ENCODE results near the gene GHDC.

Gene GHDC

DNA sequence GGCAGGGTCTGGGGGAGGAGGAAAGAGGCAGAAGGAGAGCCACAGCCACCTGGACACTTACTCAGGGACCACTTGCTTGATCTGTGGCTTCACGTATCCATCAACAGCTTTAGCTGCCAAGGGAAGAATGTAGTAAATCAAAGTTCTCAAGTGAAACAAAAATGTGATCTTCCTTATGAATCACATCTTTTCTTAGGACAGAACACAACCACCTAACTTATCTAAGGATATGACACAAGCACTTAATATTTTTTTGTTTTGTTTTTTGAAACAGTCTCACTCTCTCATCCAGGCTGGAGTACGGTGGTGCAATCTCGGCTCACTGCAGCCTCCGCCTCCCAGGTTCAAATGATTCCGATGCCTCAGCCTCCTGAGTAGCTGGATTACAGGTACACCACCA lies 8.4 kb upstream of the GHDC start:
- DNase-seq (ENCODE audit: low read depth) = no peak
- no peak overlapping the region for H3K4me3 ChIP-seq (ENCODE audit: low read depth, low read length)
- TF ChIP-seq, protein P1, sequence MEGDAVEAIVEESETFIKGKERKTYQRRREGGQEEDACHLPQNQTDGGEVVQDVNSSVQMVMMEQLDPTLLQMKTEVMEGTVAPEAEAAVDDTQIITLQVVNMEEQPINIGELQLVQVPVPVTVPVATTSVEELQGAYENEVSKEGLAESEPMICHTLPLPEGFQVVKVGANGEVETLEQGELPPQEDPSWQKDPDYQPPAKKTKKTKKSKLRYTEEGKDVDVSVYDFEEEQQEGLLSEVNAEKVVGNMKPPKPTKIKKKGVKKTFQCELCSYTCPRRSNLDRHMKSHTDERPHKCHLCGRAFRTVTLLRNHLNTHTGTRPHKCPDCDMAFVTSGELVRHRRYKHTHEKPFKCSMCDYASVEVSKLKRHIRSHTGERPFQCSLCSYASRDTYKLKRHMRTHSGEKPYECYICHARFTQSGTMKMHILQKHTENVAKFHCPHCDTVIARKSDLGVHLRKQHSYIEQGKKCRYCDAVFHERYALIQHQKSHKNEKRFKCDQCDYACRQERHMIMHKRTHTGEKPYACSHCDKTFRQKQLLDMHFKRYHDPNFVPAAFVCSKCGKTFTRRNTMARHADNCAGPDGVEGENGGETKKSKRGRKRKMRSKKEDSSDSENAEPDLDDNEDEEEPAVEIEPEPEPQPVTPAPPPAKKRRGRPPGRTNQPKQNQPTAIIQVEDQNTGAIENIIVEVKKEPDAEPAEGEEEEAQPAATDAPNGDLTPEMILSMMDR (IDR thresholded peaks at IDR 0.05; ENCODE audit: insufficient read depth, low read depth, low read length, missing control alignments) = no peak

DNA sequence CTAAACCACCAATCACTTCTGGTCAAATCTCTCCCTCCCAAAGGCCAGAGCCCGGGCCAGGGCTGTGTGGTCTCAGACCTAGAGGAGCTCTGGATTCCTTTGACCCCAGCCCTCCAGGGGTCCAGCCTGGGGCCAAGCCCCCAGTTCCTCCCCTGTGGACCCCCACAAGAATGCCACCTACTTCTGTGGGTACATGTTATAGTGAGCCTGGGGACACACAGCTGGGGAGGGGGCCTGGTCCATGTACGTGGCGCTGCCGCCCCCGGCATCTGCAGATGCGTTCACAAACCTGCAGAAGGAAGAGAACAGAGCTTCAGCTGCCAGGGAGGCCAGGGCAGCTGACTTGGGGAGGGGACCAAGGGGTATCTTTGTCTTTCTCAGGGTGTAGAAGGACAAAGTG lies 7.9 kb upstream of the GHDC start:
- H3K4me3 ChIP-seq (ENCODE audit: low read depth, low read length) = no peak overlapping the region
- no peak for DNase-seq (ENCODE audit: low read depth)
- TF ChIP-seq, protein P1 (IDR thresholded peaks at IDR 0.05; ENCODE audit: insufficient read depth, low read depth, low read length, missing control alignments) = no peak

DNA sequence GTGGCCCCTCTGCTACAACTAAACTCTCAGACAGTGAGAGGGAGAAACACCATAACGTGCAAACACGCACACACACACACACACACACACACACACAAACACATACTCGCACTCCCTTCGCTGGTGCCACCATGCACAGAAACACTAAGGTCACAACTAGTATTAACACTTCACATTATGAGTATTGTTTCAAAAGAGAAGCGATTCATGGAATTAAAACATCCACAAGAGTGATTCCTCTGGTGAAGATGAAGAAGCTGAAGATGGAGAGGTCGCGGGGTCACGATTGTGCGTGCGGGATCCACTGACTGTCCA lies 7.1 kb upstream of the GHDC start:
- TF ChIP-seq, protein P1 (IDR thresholded peaks at IDR 0.05; ENCODE audit: insufficient read depth, low read depth, low read length, missing control alignments) = no peak
- no peak for DNase-seq (ENCODE audit: low read depth)
- no peak overlapping the region for H3K4me3 ChIP-seq (ENCODE audit: low read depth, low read length)

DNA sequence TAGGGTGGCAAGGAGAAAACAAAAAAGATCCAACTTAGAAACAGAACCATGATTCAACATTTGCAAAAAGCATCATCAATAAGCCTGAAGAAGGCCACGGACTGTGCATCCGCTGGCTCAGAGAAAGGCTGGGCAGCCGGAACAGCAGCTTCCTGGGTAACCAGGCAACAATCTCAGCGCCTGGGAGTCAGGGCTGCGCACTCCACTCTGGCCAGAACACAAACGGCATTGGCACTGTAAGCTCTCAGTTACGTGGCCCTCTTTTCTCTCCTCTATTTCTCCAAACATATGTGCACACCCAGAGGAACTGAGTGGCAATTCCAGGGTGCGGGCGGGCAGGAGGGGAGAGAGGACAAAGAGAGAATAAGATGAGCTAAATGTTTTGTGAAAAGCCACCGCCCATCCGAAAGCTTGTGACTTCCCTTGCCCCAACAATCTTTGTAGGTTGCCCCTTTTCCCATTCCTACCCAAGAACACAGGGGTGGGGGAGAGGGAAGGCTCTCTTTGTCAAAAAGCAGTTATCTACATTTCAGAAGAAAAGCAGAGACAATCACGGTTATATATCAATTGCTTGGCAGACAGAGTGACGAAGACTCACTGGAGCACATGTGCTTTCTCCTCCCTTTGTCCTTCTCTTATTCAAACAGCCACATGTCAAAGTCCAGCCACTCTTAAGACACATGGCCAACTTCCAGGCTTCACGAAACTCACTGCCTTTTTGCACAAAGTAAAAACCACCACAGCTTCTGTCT lies 6.6 kb upstream of the GHDC start:
- H3K4me3 ChIP-seq (ENCODE audit: low read depth, low read length) = no peak overlapping the region
- no peak for DNase-seq (ENCODE audit: low read depth)
- TF ChIP-seq, protein P1 (IDR thresholded peaks at IDR 0.05; ENCODE audit: insufficient read depth, low read depth, low read length, missing control alignments) = no peak

DNA sequence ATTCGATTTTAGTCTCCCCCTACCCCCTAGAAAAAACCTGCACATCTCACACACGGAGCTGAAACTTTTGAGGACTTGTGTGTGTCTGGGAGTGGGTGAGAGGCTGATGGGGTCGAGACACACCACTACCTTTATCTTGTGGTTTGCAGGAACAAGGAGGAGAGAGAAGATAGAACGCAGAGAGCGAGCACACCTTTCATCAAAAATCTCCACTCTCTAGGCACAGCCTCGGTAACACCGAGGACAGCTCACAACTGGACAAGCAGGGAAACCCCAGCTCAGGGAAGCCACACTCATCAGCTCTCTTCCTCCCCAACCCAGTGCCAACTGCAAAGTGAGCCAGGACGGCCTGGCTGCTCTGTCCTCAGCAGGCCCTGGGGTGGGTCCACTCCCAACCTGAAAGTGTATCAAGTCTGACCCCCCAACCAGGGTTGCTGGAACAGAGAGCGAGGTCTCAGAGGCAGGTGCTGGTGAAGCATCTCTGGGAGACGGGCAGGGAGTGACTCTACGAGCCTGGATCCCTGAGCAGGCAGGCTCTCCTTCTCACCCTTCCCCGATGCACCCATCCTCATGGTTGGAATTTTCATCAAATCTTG lies 5.2 kb upstream of the GHDC start:
- DNase-seq (ENCODE audit: low read depth) = no peak
- TF ChIP-seq, protein P1 (IDR thresholded peaks at IDR 0.05; ENCODE audit: insufficient read depth, low read depth, low read length, missing control alignments) = no peak
- no peak overlapping the region for H3K4me3 ChIP-seq (ENCODE audit: low read depth, low read length)

DNA sequence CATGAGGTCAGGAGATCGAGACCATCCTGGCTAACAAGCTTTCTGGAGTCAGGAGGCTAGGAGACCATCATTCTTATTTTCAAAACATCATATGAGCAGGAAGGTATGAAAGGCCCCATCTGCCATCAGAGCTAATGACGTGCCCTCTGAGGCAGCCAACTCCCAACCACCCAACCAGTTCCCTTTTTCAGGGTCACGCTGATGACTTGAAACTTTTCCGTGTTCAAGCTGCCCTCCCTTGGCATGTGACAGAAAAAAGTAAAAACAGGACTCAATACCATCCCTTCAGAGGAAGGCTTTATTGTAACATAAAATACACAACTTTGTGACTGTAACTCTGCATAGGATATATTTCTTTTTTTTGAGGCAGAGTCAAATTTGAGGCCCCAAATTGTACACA lies 4.6 kb upstream of the GHDC start:
- TF ChIP-seq, protein P1 (IDR thresholded peaks at IDR 0.05; ENCODE audit: insufficient read depth, low read depth, low read length, missing control alignments) = no peak
- no peak for DNase-seq (ENCODE audit: low read depth)
- H3K4me3 ChIP-seq (ENCODE audit: low read depth, low read length) = no peak overlapping the region
